Tibial artery (tissue), 4 donors: Measurements from ENCODE around the gene SLC9A6.

Experiments used
- DNase-seq, 2 donors: peaks; one replicate each; pipeline ENCODE4 v3.0.0-alpha.2; 2019
- H3K27ac ChIP-seq, 2 donors: fragments of 200-600 bp; sonication (generic) in 1 of 2; 1 replicate in 1 of 2; 2 replicates in 1 of 2; pipeline ENCODE4 v1.5.1; 2018 to 2019; ENCODE audit warnings: mild to moderate bottlenecking in 1 of 2
- H3K27me3 ChIP-seq, 2 donors: fragments of 200-600 bp; sonication (generic) in 1 of 2; one replicate each; pipeline versions ENCODE4 v1.5.1 to v1.6.0; 2016 to 2019
- H3K36me3 ChIP-seq, 3 donors: fragments of 200-600 bp; sonication (generic) in 2 of 3; one replicate each; pipeline ENCODE4 v1.5.1; 2016 to 2019; ENCODE audit warnings: mild to moderate bottlenecking in 2 of 3
- H3K4me1 ChIP-seq, 4 donors: fragments of 200-600 bp; sonication (generic) in 2 of 4; 1 replicate in 3 of 4; 2 replicates in 1 of 4; pipeline ENCODE4 v1.5.1; 2016 to 2019
- H3K4me3 ChIP-seq, 2 donors: fragments of 200-600 bp; sonication (generic) in 1 of 2; 1 replicate in 1 of 2; 2 replicates in 1 of 2; pipeline ENCODE4 v1.5.1; 2018 to 2019; ENCODE audit warnings: mild to moderate bottlenecking in 2 of 2
- H3K9me3 ChIP-seq, 3 donors: fragments of 200-600 bp; sonication (generic) in 1 of 3; one replicate each; pipeline ENCODE4 v1.5.1; 2016 to 2019
- intact Hi-C: fragments of 100-400 bp; cut with DNase I; formaldehyde crosslinking; loops from one replicate; pipeline ENCODE4 v1.15.0; 2023; ENCODE audit warnings: low total_unique reads
- TF ChIP-seq, protein P1 (sequence below), 2 experiments: fragments of 200-600 bp in 1 of 2; fragments of 450-650 bp in 1 of 2; IDR thresholded peaks; one replicate each; pipeline ENCODE4 v1.5.1; 2017 to 2019; ENCODE audit warnings: antibody characterized with exemption in 2 of 2, mild to moderate bottlenecking in 1 of 2, moderate library complexity in 1 of 2

The SLC9A6 gene

DNA sequence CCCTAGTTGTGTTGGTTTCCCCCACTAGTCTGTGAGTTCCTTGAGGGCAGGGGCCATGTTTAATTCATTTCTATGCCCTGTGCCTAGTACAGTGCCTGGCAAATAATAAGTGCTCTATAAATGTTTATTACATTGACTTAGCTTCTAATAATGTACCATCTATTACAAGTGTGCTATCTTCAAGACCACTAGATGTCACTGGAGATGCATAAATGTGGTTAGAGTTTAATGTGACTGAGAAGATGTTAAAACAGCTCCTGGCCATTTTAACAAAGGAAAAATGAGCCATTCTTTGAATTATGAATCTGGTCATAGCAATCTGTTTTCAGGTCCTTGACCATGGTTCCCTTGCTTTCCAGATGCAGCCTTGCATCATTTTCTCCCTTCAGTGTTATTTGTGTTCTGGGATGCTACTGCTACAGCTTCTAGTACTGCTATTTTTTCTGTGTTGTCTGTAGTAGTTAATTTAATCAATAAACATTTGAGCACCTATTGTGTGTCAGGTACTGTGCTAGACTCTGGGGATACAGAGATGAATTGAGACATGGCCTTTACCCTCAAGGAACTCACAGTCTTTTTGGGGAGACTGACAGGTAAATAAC, 43.2 kb downstream of the SLC9A6 start:
- no peak for DNase-seq
- Histone ChIP-seq H3K27ac (peak overlapping the region; percentile 81 to 85), H3K9me3 (no peaks in the 10 kb centered on the region), H3K4me1 (peaks cover 0 to 46% (median 8%) of the 10 kb centered on the region in 4 donors), H3K4me3 (no peak overlapping the region), H3K36me3 (no peaks in the 10 kb centered on the region), H3K27me3 (no peaks in the 10 kb centered on the region)
- intact Hi-C loops: loop anchor here (5.0 kb wide), 1 partner anchor 184 kb away; no protein-coding TSS in a partner anchor
- TF ChIP-seq, protein P1, sequence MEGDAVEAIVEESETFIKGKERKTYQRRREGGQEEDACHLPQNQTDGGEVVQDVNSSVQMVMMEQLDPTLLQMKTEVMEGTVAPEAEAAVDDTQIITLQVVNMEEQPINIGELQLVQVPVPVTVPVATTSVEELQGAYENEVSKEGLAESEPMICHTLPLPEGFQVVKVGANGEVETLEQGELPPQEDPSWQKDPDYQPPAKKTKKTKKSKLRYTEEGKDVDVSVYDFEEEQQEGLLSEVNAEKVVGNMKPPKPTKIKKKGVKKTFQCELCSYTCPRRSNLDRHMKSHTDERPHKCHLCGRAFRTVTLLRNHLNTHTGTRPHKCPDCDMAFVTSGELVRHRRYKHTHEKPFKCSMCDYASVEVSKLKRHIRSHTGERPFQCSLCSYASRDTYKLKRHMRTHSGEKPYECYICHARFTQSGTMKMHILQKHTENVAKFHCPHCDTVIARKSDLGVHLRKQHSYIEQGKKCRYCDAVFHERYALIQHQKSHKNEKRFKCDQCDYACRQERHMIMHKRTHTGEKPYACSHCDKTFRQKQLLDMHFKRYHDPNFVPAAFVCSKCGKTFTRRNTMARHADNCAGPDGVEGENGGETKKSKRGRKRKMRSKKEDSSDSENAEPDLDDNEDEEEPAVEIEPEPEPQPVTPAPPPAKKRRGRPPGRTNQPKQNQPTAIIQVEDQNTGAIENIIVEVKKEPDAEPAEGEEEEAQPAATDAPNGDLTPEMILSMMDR (IDR thresholded peaks at IDR 0.05): peak; percentile 49 to 68

DNA sequence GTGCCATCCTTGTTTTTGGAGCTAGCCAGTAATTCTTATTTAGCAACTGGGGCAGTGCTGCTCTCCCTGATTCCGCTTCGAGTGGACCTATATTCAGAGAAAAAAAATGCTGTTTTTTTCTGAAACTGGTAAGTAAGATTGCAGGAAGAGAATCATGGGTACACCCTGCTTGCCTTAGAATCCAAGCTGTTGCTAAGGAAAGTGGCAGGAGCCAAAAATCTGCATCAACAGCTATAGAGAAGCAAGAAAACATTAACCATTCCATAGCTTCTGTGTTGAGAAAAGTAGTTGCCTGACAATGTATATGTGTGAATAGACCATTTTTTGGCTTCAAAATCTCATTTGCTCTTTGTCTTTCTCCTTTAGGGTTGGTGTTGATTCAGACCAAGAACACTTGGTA, 44.5 kb downstream of the SLC9A6 start:
- DNase-seq: no peak
- TF ChIP-seq, protein P1 (IDR thresholded peaks at IDR 0.05): no peak
- H3K4me1 ChIP-seq: peaks cover 0 to 59% (median 12%) of the 10 kb centered on the region in 4 donors
- no peaks in the 10 kb centered on the region for H3K9me3 ChIP-seq
- no peak overlapping the region for H3K4me3 ChIP-seq
- H3K27me3 ChIP-seq: no peaks in the 10 kb centered on the region
- H3K36me3 ChIP-seq: no peaks in the 10 kb centered on the region
- H3K27ac ChIP-seq: peak overlapping the region; percentile 81 to 85
- intact Hi-C loops: loop anchor here (5.0 kb wide), 2 partner anchors 133 to 183 kb away; no protein-coding TSS in a partner anchor

DNA sequence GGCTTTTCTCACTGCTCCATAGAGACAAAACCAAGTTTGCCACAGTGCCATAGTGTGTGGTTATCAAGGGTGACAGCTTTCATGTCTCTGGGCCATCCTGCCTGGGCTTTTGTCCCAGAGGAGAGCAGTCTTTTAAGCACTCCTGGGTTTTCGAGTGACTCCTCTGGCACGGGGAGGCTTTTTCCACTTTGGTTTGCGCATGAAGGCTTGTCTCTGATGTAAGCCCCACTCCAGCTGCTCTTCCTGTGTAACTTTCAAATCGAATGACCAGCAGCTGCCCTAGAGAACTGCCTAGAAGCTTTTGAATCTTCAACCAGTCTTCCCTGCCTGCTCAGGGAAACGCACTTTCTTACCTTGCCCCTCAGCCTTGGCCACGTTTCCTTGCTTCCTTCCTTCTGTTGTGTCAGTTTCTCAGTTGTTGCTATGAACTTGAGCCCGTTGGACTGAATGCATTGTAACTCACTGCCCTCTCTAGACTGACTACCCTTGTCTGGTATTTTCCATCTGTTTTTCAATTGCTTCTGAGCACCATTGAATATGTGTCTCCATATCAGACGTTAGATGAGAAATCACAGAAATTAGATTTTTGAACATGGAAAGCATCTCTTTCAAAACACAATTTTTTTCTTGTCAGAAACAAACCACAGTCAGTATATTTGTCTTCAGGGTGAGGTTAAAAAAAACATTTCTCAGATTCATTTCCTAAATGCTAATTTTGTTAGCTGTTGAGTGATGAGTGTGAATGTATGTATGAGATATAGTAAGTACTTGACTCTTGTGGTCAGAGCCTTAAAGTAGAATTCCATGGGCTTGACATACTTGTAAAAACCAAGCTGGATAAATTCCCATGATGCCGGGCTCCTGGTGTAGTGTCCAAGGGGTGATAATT, 45.3 kb downstream of the SLC9A6 start:
- Histone ChIP-seq H3K4me1 (peaks cover 0 to 66% (median 12%) of the 10 kb centered on the region in 4 donors), H3K27ac (peak overlapping the region; percentile 81 to 85), H3K36me3 (no peaks in the 10 kb centered on the region), H3K9me3 (no peaks in the 10 kb centered on the region), H3K27me3 (no peaks in the 10 kb centered on the region), H3K4me3 (no peak overlapping the region)
- TF ChIP-seq, protein P1 (IDR thresholded peaks at IDR 0.05): no peak
- intact Hi-C loops: loop anchor here (5.0 kb wide), 1 partner anchor 132 kb away; no protein-coding TSS in a partner anchor
- peak; percentile 70 to 88 for DNase-seq

DNA sequence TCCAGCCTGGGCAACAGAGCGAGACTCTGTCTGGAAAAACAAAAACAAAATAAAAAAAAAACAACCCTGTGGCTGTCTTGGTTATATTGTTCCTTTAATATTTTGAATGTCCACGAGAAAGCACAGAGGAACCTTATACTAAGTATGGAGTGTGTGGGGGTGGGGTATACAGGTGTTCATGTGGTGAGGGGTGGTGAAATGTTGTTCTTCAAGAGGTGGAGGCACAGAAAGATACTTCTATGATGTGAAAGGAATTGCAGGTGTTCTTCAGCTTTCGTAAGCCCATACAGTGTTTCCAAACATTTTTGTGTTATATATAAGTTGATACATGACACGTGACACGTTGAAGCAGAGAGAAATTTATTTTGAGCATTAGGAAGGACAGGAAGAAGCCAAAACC, 46.4 kb downstream of the SLC9A6 start:
- Histone ChIP-seq H3K9me3 (no peaks in the 10 kb centered on the region), H3K36me3 (no peaks in the 10 kb centered on the region), H3K4me3 (no peak overlapping the region), H3K4me1 (peaks cover 0 to 70% (median 12%) of the 10 kb centered on the region in 4 donors), H3K27me3 (no peaks in the 10 kb centered on the region), H3K27ac (peak overlapping the region; percentile 81 to 85)
- TF ChIP-seq, protein P1 (IDR thresholded peaks at IDR 0.05): no peak
- no peak for DNase-seq
- intact Hi-C loops: loop anchor here (5.0 kb wide), 1 partner anchor 131 kb away; no protein-coding TSS in a partner anchor

DNA sequence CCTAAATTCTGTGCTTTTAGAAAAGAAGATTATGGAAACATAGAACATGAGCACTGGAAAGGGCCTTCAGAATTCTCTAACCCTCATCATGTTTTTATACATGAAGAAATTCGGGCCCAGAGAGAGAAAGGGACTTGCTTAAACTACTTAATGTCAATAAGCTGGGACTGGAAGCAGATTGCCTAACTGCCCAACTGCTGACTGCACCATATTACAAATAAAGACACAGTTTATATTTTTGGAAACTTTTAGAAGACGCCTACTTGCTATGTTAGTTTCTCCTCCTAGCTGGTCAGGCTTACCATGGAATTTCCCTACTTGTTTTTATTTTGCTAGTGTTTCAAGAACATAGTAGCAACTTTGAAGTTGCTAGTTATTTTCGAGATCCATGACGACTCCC, 47.1 kb downstream of the SLC9A6 start:
- TF ChIP-seq, protein P1 (IDR thresholded peaks at IDR 0.05): no peak
- intact Hi-C loops: loop anchor here (5.0 kb wide), 1 partner anchor 130 kb away; no protein-coding TSS in a partner anchor
- no peaks in the 10 kb centered on the region for H3K27me3 ChIP-seq

More for the DNA sequence above, 47.1 kb downstream of the SLC9A6 start:
- Histone ChIP-seq H3K27ac (peak overlapping the region; percentile 81 to 85), H3K36me3 (no peaks in the 10 kb centered on the region), H3K4me3 (no peak overlapping the region), H3K4me1 (peaks cover 0 to 70% (median 12%) of the 10 kb centered on the region in 4 donors), H3K9me3 (no peaks in the 10 kb centered on the region)
- DNase-seq: peak; percentile 52 to 68
